Frontal cortex (tissue), 4 donors: ENCODE results near the gene ATP2A1. TPM values are rescaled to one million over a fixed set of nuclear protein-coding genes. Genes with fewer than 3 reads are reported as not detected.
"Not testable (repeated sequence)": the region's sequence is repeated elsewhere in the genome, so short reads cannot be mapped to it uniquely, and the experiment has no call there.

Source experiments
- DNase-seq, 2 donors: peaks; one replicate each; pipeline ENCODE4 v3.0.0; 2012; ENCODE audit warnings: low spot score in 2 of 2
- FAIRE-seq: peaks from 2 replicates; lab custom pipeline; 2012; peaks lifted over from hg19 to GRCh38; lab: Jason Lieb, UNC
- total RNA-seq: library from RNA; depleted of rRNA; stranded (reverse); fragments of >200 nt; gene quantifications from one replicate; pipeline ENCODE4 v1.2.3, GENCODE V29; 2014
- donor health status: control.
- donor health status: control.
- donor health status: control.

Gene ATP2A1
- total RNA-seq, 1 donor from 2014 or later = not detected

DNA sequence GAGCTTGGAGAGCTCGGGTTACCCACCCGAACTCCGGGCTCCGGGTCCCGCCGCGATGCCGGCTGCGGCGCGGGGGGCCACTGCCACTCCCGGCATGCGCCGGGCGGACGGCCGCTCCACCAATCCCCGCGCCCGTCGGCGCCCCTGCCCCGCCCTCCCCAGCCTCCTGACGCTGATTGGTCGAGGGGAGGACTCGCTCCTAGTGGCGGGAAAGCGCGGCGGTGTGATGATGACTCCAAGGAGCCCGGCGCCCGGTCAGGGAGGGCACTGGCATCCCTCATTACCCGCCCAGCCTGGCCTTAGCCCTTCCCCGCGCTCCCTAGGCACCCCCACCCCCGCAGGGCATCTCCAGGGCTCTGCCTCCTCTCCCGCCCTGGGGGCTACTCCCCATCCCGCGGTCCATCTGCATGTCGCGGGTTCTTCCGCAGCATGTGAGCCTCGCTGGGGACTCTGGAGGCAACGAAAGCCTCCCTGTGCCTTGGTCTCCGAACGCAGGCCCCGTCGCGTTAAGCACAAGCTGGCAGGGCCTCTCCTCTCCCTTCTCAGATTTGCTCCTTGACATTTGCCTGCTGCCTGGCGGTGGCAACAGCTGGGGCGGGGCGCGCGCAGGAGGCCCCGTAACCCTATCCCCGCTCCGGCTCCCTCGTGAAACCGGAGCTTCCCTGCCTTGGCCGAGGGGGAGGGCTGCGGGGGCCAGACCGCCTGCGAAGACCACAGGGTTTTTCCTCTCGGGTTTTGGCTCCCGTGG lies 1.7 kb downstream of the ATP2A1 start:
- FAIRE-seq (no peak), DNase-seq (peak; percentile 96 to 99)

DNA sequence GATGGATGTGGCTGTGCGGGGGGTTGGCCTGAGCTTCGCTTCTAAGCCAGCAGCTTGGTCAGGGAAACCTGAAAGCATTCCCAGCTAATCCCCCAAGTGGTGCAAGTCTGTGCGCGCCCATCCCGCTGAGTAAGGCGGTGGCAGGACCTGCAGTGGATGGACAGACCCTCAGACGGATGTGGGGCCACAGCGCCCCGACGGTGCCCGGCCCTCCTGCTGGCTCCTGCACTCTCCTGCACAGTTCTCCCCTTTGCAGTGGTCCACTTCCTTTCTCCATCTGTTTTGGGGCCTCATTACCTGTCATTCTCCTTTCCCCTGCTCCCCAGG lies 2.3 kb downstream of the ATP2A1 start:
- no peak for FAIRE-seq

GRCh38 chr16:28880955-28881354 lies 2.7 kb downstream of the ATP2A1 start:
- FAIRE-seq = no peak
- DNase-seq = no peak

More for the DNA sequence above, 2.3 kb downstream of the ATP2A1 start:
- DNase-seq = no peak

- not testable (repeated sequence) for FAIRE-seq, DNase-seq
These were observed 3.3 kb downstream of the ATP2A1 start for GRCh38 chr16:28881565-28881964.

GRCh38 chr16:28882551-28883160 lies 4.4 kb downstream of the ATP2A1 start:
- FAIRE-seq (no peak), DNase-seq (no peak)

DNA sequence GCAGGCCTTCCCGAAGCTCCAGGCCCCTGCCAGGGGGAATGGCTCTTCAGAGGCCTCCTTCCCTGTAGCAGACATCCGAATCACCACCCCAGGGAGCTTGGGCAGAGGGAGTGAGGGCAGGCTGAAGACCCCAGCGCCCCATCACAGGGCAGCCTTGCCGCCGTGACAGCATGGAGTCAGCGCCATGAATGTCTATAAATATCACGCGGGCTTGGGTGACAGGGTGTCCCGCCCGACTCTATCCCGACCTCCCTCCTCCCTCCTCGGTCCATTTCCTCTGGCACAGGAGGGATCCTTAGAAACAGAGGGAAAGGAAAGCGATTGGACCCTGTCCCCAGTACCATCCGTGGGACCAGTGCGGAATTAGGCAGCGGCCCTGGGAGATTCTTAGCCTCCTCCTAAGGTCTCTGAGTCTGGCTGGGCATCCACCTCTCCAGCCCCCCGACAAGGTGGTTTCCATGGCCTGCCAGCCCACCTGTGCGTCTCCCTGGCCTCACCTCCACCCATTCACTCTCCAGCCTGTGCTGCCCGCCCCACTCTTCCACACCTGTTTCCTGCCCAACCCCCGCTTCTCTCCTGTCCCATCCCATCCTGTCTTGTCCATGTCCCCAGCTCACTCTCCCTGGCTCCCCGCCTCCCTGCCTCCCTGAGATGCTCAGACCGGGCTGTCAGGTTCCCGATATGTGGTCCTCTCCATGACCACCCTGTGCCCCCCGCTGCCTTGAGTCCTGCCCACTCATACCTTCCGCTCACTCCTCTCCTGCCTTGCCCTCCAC lies 5.1 kb downstream of the ATP2A1 start:
- FAIRE-seq (no peak), DNase-seq (no peak)

DNA sequence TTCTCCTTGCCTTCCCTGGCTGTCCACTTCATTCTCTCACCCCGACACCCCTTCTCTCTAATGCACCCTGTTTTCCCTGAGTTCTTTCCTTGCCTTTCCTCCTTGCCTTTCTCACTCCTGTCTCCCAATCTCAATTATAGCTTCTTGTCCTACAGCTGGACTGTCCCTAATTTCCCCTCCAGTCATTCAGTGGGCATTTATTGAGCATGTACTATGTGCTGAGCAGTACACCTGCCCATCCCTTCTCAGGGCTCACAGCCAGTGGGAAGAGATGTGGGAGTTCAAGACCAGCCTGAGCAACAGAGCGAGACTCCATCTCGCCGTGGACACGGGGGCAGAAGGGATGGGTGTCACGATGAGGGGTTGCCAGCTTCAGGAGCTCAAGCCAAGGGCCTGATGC lies 5.8 kb downstream of the ATP2A1 start:
- no peak for DNase-seq
- no peak for FAIRE-seq

DNA sequence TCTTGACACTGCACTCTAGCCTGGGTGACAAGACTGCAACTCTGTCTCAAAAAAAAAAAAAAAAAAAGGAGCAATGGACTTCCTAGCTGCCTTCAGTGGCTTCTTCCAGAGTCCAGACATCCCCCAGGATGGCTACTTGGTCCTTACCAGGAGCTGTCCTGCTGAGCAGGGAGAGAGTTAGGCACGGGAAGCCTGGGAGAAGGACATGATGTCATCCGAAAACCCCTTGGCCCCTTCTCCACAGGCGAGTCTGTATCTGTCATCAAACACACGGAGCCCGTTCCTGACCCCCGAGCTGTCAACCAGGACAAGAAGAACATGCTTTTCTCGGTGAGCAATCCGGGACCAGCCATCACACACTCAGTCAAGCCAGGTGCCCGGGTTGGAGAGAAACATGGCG lies 8.7 kb downstream of the ATP2A1 start:
- no peak for DNase-seq
- FAIRE-seq = no peak

GRCh38 chr16:28890355-28890754 lies 12.1 kb downstream of the ATP2A1 start:
- not testable (repeated sequence) for DNase-seq, FAIRE-seq

GRCh38 chr16:28891964-28892890 lies 13.9 kb downstream of the ATP2A1 start:
- FAIRE-seq = no peak
- no peak for DNase-seq

GRCh38 chr16:28893291-28893690 lies 15.0 kb downstream of the ATP2A1 start:
- DNase-seq = no peak
- no peak for FAIRE-seq

DNA sequence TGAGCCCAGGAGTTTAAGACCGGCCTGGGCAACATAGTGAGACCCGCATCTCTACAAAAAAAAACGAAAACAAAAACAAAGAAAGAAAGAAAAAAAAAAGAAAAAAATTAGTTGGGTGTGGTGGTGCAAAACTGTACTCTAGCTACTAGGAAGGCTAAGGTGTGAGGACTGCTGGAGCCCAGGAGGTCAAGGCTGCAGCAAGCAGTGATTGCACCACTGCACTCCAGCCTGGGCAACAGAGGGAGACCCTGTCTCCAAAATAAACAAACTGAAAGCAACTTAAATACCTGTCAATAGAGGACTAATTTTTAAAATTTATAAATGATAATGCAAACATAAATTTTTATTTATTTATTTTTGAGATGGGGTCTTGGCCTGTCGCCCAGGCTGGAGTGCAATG lies 17.3 kb downstream of the ATP2A1 start:
- DNase-seq = no peak
- FAIRE-seq = no peak

DNA sequence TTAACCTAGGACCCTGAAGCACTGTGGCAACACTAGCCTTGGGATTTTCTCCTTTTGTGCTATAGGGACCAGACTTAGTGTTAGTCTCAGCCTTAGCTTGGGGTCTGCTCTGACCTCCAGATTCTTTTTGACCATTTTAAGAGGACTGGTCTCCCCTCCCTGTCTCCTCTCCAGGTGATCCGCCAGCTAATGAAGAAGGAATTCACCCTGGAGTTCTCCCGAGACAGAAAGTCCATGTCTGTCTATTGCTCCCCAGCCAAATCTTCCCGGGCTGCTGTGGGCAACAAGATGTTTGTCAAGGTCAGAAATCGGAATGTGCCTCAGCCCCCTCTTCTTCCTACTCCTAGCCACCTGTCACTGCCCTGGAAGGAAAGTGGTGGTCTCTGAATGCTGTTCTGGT lies 19.5 kb downstream of the ATP2A1 start:
- FAIRE-seq (no peak), DNase-seq (no peak)

GRCh38 chr16:28898266-28898665 lies 20.0 kb downstream of the ATP2A1 start:
- FAIRE-seq = no peak
- no peak for DNase-seq

GRCh38 chr16:28898942-28899341 lies 20.7 kb downstream of the ATP2A1 start:
- FAIRE-seq = no peak
- no peak for DNase-seq

GRCh38 chr16:28899882-28900590 lies 21.7 kb downstream of the ATP2A1 start:
- FAIRE-seq = no peak
- DNase-seq = no peak

GRCh38 chr16:28900601-28901000 lies 22.3 kb downstream of the ATP2A1 start:
- no peak for FAIRE-seq
- DNase-seq = no peak

DNA sequence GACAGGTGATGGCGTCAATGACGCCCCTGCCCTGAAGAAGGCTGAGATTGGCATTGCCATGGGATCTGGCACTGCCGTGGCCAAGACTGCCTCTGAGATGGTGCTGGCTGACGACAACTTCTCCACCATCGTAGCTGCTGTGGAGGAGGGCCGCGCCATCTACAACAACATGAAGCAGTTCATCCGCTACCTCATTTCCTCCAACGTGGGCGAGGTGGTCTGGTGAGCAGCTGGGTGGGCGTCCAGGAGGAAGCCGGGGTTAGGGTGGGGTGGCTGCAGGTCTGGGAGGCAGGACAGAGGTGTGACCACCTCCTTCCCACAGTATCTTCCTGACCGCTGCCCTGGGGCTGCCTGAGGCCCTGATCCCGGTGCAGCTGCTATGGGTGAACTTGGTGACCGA lies 23.6 kb downstream of the ATP2A1 start:
- no peak for FAIRE-seq

GRCh38 chr16:28902909-28903308 lies 24.6 kb downstream of the ATP2A1 start:
- FAIRE-seq (no peak), DNase-seq (no peak)

More for the DNA sequence above, 23.6 kb downstream of the ATP2A1 start:
- no peak for DNase-seq
